Endometrium (tissue), 2 donors: ENCODE measurements around the gene IL2RA.
"Not testable (repeated sequence)": the region's sequence is repeated elsewhere in the genome, so short reads cannot be mapped to it uniquely, and the experiment has no call there.

Experiments used
- FAIRE-seq: peaks from 2 replicates; lab custom pipeline; 2012; peaks lifted over from hg19 to GRCh38; lab: Jason Lieb, UNC
- donor health status: control.
- donor health status: control.

Gene IL2RA

DNA sequence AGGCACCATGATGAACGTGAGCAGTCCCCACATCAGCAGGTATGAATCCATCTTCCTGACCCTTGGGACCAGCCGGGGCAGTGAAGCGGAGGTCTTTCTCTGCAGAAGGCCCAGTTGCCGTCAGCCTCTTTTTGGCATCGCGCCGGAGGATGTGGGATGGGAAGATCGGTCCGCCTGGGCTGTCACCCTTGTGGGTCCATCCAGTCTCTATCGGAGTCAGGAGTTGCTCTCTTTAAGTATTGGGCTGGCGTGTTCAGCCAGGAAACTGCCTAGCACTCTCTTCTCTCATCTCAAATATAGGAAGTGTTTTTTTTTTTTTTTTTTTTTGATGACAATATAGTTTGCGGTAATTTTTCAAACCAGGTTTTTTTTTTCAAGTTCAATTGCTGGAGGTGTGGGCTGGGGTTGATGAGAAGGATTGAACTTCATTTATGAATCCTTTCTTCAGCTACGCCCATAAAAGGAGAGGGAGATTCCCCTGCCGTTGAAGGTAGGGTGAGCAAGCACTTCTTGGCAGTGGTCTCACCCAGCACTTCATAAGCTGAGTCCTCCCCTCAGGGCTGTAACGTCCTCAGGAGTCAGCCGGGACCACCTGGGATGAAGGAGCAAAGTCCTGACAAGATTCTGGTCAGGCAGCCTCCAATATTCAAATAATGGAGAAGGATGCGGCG, at the start of gene IL2RA:
TSS of gene IL2RA (minus strand) at position 267 of the 671 bp plus-strand sequence. CDS start at position 51, 216 bp downstream.
- no peak for FAIRE-seq

DNA sequence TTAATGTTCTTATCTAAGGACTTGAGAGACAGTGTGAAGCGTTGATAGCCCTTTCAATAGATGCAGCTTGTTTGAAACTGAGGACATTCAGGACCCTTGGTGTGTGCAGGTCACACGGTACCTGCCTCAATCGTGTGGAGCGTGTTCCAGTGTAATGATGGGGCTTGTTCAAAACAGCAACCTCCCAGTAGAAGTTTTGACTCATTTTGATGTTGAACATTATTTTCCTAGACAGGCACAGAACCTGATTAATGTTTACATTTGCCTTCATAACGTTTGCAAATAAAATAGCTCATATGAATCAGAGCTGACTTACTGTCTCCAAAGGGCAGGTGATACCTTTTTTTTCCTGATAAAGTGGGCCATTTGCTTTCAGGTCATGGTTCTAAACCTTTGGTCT, 48.0 kb upstream of the IL2RA start:
- no peak for FAIRE-seq

DNA sequence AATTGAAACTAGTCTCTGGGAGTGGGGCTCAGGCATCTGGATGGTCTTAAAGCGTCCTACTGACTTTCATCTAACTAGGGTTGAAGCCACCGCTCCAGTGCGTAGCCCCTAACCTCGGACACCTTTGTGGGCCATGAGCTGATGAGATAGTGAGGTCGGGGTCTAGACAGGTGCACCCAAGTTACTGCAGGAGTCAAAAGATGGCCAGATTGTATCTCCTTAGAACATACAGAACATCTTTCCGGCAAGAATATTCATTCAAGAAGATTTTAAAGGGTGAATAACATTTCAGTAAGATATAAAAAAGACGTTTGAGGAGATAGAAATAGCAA, 47.2 kb upstream of the IL2RA start:
- FAIRE-seq, result no peak

DNA sequence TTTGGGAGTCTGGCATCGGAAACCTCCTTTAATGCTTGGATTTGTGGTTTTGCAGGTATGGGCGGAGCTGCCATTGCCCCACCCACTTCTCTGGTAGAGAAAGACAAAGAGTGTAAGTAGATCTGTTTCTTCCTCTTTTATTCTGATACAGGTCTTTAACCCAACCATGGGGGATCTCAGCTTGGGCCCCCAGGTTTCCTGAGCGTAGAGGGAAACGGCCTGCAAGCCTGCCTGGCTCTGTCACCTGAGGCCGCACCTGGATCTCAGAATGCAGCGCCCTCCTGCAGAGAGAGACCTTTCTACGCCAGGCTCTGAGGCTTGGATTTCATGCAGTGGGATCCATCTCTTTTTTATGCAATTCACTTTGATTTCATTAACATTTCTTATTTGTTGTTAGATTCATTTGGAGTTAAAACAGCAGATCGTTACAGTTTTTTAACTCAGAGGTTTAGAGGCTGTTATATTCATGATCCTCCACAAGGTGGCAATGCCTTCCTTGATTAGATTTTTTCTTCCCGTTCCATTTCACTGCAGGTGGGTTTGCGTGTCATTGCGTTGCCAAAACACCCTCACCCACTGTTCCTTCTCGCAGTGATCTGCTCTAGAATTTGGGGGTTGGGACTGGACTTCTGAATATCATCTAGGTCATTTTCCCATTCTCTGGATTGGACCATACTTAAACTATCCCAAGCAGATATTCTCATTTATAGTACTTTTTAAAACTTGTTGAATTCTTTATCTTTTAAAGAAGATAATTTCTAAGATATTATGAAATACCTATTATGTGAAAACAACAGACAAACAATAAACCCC, 46.7 kb upstream of the IL2RA start:
- FAIRE-seq, result peak; percentile 48

DNA sequence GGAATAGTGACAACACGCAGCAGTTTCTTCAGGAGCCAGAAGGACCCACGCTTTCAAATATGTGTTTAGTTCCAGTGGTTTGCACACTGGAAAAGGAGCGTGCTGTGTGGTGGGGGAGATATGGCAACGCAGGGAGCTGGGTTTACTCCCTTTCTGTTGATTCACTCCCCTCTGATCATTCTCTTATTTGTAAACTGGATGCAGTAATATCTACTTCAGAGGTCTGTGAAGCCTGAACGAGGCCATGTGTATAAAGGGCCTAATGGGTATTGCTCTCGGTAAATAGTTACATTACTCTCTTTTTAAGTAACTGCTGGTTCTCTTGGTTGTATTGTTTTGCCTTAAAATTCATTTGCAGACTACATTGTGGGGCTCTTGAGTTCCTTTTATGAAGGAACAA, 45.9 kb upstream of the IL2RA start:
- no peak for FAIRE-seq

DNA sequence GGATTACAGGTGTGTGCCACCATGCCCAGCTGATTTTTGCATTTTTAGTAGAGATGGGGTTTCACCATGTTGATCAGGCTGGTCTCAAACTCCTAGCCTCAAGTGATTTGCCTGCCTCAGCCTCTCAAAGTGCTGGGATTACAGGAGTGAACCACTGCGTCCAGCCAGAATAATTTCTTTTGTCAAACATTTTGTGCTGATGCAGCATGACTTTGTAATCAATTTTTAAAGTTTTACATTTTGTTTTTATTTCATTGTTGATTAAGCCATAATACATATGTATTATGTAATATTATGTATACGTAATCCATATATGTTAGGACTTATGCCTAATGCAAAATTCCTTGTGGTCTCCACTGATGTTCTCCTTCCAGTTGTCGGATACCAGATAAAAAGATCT, 45.4 kb upstream of the IL2RA start:
- not testable (repeated sequence) for FAIRE-seq

DNA sequence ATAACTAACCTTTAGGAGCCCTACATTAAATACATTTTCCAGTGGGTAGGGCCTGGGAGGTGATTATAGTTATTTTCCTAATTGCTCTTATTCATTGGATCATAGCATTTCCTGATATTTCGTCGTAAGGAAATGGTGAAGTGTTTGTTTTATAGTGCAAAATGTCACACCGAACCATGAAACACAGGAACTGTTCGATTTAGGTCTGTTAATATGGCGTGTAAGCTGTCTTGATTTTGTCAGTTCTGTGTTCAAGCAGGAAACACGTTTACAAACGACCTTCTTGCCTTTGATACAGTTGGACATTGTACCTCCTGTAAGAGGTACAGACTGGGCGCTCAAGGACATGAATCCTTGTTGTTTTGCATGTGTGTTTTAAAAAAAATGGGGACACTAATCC, 41.4 kb upstream of the IL2RA start:
- no peak for FAIRE-seq

DNA sequence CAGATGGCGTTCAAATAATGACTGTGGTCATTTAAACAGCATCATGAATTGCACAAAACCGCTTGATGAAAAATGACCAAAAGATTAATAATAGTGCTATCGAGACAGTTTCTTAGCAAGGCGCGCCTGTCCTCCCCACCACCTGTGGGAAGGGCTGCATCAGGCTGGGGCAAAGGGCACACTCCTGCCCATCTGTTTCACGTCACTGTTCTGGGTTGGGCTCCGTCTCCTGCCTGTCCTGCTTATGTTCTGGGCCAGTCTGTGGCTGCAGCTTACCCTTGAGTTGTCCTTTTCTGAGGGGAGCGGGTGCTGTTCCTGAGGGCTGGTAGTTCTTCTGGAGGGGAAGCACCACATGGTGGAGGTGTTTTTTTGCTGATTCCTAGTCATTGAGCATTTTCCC, 40.0 kb upstream of the IL2RA start:
- no peak for FAIRE-seq

DNA sequence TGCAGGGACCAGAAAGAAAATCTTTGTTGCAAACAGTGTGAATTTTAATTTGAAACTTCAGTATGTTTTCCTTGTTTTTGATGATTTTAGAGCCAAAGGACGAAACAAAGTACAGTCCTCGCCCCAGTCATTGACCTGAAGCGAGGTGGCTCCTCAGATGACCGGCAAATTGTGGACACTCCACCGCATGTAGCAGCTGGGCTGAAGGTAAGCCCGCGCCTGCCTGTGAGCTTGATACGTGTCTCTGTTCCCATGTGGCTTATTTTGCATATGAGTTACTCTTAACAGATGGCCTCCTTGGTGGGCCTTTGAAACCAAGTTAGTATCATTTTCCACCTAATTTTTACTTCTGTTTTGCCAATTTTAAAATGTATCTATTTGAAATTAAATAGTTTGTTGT, 39.0 kb upstream of the IL2RA start:
- no peak for FAIRE-seq

DNA sequence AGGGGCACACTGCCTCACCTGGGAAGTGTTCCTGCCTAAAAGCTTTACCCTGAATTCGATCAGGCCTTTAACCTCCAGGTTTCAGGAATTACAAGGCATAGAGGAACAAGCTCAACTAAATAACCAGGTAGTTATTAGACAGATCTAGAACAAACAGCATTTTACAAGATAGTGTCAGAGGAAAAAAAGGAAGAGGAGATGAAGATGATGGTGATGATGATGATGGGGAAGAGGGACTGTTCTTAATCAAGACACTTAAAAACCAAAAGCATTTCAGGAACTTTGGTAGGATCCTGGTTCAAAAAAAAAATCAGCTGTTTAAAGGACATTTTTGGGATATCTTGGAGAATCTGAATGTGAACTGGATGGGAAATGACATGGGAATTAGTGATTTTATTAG, 38.2 kb upstream of the IL2RA start:
- FAIRE-seq, result no peak

DNA sequence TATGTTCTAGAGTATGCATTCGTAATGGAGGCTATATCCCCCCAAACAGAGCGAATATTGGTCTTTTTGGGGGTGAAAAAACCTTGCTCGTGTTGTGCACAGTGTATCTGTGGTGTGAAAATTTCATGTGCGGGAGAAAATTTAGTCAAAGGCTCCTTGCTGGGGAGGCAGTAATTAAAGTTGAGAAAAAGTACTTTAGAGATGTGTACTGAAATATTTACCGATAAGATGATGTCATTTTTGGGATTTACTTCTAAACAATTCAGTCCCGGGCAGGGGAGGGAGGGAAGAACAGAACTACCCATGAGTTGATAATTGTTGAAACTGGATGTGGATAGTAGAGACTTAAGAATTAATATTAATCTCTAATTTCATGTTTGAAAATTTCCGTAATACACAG, 36.0 kb upstream of the IL2RA start:
- no peak for FAIRE-seq

DNA sequence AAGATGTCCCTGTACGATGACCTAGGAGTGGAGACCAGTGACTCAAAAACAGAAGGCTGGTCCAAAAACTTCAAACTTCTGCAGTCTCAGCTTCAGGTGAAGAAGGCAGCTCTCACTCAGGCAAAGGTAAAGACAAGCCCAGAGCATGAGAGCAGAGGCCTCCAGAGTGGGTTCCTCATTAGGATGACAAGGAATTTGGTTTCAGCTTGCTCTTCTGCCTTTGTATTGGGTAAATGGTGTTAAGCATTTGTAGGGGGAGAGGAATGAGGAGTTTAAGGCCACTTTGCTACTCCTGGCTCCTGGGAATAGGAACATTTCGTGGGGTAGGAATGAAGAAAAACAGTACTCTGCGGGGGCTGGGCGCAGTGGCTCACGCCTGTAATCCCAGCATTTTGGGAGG, 34.9 kb upstream of the IL2RA start:
- no peak for FAIRE-seq

DNA sequence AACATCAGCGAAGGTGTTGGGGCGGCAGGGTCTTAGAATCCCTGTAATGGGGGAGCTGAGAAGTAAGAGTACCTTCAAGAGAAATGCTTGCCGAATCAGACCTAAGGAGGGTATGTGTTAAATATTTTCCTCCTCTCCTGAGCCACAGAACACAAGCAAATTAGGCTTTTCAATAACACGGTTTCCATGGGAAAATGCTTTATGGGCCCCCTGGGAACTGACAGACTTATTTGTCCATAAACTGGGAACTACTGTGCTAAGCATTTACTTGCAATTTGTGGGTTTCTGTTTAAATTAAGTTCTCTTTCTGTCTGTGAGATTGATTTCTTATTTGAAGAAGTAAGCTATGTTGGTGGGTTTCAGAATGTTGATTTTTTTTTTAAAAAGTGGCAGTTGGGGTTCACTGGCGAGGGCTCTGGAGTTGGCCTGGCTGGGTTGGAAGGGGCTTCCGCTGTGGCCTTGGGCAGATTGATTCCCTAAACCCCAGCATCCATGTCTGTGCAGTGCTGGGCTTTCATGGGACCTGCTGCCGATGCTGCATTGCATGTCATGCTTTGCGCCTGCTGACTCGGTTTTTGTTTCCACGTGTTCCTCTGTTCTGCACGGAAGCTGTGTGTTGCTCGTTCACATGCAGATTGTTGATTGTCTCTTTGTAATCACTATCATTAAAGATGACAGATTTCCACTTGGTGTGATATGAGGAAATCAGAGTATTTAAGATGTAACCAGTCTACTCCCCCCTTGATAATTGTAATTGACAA, 33.8 kb upstream of the IL2RA start:
- FAIRE-seq, result no peak

DNA sequence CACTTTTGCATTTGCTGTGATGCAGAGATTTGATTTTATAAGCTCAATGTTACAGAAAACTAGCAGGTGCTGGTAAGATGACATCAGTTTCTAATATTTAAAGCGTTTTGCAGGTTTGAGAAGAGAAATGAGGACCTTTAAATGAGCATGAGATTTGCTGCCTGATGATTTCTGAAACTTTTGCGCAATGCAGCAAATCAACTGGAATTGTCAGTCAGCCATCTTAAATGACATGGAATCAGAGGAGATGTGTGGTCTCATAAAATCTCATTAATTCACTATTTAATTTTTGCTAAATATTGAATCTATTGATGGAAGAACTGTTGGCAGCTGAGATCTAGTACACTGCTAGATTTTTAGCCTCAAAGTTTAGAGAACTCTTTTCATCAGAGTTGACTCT, 30.6 kb upstream of the IL2RA start:
- no peak for FAIRE-seq

DNA sequence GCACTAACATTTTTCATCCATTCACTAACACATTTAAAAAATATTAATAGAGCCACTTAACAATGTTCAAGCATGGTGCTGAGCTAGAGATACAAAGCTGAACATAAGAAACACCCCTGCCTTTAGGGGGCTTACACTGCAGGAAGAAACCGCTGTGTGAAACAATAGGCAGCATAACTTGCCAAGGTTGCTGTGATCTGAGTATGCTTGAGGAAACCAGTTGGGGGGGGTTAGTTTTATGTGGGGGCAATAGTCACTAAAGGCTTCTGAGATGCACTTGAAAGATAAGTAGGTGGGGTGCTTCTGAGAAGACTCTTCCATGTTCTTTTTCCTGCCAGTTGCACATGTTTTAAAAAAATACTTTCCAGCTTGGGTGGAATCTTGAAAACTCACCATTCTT, 29.5 kb upstream of the IL2RA start:
- FAIRE-seq, result no peak

DNA sequence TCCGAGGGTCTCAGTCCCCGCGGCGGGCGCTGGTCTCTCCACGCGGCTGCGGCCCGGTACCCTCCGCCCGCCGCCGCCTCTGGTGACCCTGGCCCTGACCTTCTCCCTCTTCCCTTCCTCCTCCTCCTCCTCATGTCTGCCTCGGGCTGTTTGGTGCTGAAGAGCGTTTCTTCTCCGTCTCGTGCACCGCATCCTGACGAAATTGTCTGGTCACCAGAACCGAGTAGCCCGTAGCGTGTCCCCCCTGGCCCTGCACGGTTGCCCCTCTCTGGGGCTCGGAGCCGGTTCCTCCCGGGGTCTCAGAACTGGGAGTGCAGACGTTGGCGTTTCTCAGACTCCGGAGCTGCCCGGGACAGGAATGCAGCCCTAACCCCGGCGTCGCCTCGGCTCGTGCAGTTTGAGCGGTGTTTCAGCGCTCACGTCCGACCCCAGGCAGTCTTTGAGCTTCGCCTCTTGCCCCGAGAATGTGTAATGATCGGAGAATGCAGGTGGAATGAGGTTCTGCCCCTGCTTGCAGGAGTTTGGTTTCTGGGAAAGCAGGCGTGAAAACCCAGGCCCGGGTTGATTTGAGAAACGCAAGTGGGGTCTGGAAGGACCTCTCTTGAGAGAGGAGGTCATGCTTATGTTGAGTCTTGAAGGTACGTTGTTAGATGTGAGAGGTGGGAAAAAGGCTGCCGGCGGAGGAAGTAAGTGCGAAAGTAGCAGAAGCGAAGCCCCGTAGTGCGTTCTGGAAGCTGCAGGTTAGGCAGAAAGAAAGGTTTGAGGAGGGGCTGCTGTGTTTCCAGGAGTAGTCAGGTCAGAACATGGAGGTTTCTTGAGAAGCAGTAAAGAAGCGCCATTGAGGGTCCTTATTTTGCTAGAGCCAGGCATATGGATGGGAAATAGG, 27.4 kb upstream of the IL2RA start:
- FAIRE-seq, result no peak

DNA sequence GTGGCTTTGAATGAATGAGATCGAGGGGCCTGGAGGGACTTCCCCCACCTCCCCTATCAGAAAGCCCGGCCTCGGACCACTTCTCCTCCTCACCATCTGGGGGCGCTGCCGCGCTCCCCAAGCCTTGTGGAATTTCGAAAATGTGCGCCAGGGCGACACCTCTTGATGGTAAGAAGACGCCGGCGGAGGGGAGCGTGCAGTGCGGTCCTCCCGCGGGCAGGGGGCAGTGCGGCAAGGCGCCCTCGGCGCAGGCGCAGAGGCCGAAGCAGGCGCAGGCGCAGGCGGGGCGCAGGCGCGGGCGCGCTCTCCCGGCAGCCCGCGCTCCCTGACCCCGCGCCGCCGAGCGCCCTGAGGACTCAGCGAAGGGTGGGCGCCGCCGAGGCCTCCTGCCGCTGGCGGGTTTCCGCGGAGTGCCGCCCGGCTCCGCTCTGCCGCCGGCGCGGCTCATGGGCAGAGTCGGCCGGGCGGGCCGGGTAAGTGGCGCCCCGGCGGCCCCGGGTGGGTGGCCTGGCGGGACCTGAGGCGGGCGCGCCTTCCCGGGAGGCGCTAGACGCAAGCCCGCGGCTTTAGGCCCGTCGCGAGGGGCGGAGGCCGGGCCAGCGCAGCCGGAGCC, 26.7 kb upstream of the IL2RA start, which contains the start of gene RBM17:
TSS of gene RBM17 (plus strand) at position 314 of the 613 bp plus-strand sequence. CDS start 8,032 bp downstream, outside the sequence.
- FAIRE-seq, result peak; percentile 43

DNA sequence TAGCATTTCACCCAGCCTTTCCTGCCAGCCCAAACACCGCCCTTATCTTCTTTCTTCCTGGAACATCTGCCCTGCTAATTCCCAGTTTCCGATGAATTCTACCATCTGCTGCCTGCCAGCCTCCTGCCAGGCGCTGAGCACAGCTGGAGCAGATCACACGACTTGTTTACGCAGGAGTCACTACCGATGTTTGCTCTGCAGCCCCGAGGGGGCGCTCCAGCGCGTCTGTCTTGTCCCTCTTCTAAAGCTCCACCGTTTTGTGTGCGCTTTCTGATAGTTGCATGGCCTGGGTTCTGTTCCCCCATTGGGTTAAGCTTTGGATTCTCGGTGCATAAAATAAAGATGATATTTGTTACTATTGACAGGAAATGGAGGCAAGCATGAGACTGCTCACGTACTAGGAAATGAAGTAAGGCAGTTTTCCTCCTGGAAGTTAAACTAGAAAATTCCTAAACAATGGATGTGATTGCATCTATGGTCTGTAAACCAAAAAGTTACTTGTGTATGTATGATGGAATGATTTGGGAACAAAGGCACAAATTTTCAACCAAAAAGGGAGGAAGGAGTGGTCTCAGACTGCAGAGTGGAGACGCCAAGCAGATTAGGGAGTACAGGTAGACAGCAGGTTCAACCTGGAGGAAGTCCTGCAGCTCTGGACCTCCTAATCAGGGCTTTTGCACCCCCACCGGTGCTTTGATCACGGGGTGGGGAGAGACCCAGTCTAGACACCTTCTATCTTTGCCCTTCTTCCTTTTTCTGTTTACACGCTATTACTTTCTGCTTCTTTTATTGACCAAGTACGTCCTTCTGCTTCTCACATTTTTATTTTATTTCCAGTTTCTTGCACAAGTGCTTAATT, 24.4 kb upstream of the IL2RA start:
- no peak for FAIRE-seq

DNA sequence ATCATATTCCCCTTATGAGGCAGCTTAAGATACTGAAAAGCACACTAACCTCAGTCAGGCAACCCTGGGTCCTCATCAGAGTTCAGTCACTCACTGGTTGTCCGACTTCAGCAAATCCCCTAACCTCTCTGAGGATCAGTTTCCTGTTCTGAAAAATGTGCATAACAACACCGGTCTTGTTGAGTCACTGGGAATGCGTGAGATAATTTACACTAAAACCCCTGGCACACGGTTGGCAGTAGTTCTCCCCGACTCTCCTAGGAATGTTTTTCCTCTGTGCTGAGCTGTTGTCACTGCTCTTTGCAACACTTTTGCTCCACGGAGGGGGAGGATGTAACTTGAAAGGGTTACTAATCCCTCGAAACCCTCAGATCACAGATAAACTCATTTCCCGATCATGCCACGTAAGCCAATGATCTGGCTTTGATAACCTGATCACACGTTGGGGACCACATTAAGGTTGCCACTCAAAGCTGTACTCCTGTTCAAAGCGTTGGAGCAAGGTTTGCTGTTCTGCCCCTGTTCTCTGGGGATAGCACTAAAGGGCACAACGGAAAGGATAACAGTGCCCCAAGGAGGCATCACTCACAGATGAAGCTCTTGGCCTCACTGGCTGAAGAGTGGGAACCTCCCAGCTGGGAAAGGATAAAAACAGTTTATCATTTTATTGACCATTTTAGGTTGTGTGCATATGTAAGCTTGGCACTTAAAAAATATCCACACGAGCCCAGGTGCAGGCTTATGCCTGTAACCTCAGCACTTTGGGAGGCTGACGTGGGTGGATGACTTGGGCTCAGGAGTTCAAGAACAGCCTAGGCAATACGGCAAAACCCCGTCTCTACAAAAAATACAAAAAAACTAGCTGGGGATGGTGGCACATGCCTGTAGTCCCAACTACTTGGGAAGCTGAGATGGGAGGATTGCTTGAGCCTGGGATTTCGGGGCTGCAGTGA, 21.6 kb upstream of the IL2RA start:
- no peak for FAIRE-seq
